ENCODE results near the gene ADAMTS6.
A peak's percentile ranks its signal among the peaks of the same experiment; 100 is the strongest.

GRCh38 chr5:65102976-65103711 lies 378.6 kb downstream of the ADAMTS6 start:
- TF ChIP-seq CTCF (IDR thresholded peaks at IDR 0.05; ENCODE audit: low read depth, low read length, poor library complexity, severe bottlenecking) (peak; percentile 45), EZH2phosphoT487 (IDR thresholded peaks at IDR 0.05; ENCODE audit: borderline replicate concordance, low read length) (no peak)
